IPS DF 6.9 (cell line): ENCODE results near the gene TINCR.

Source experiments
- DNase-seq: peaks from one replicate; pipeline ENCODE4 v3.0.0-alpha.2; 2013; ENCODE audit warnings: low read depth, low spot score
- H3K27ac ChIP-seq: one replicate; pipeline ENCODE4 v1.5.1; 2013; ENCODE audit warnings: low read length, control low read depth
- H3K27me3 ChIP-seq: 2 replicates; pipeline ENCODE4 v1.6.1; 2013; ENCODE audit warnings: mild to moderate bottlenecking, low read length; ENCODE audit not compliant: control insufficient read depth, insufficient read depth
- H3K36me3 ChIP-seq: 2 replicates; pipeline ENCODE4 v1.6.1; 2013; ENCODE audit warnings: low read length; ENCODE audit not compliant: control insufficient read depth, insufficient read depth
- H3K4me1 ChIP-seq: 2 replicates; pipeline ENCODE4 v1.6.1; 2013; ENCODE audit warnings: low read length; ENCODE audit not compliant: control insufficient read depth, insufficient read depth
- H3K4me3 ChIP-seq: 2 replicates; pipeline ENCODE4 v1.5.1; 2013; ENCODE audit warnings: mild to moderate bottlenecking, low read length
- H3K9me3 ChIP-seq: 2 replicates; pipeline ENCODE4 v1.6.1; 2013; ENCODE audit warnings: low read length, inconsistent platforms; ENCODE audit not compliant: control insufficient read depth, insufficient read depth
- WGBS: extraction: QIAGEN DNeasy Blood & Tissue Kit; methylation state at CpG from one replicate; pipeline ENCODE4 v1.1.7; 2013; ENCODE audit warnings: mixed read lengths, missing lambda C conversion rate; ENCODE audit not compliant: insufficient read length, insufficient coverage; 5-methylcytosine and 5-hydroxymethylcytosine counted together

TINCR gene

GRCh38 chr19:5578097-5578846 is 10.5 kb upstream of the TINCR start:
- no peak for DNase-seq
- H3K27me3 ChIP-seq = no peaks in the 10 kb centered on the region
- no CpG with 5 or more reads among the region's 28 CpGs for WGBS
- H3K4me3 ChIP-seq = no peak overlapping the region
- no peaks in the 10 kb centered on the region for H3K36me3 ChIP-seq
- no peak overlapping the region for H3K27ac ChIP-seq
- H3K4me1 ChIP-seq = peaks cover 2% of the 10 kb centered on the region; the same call in 1 of the 2 replicates
- no peaks in the 10 kb centered on the region for H3K9me3 ChIP-seq

GRCh38 chr19:5575590-5575989 is 7.8 kb upstream of the TINCR start:
- Histone ChIP-seq H3K27ac (no peak overlapping the region), H3K9me3 (no peaks in the 10 kb centered on the region), H3K4me1 (peaks cover 2% of the 10 kb centered on the region; the same call in 1 of the 2 replicates), H3K36me3 (no peaks in the 10 kb centered on the region), H3K4me3 (no peak overlapping the region), H3K27me3 (no peaks in the 10 kb centered on the region)
- no CpG with 5 or more reads among the region's 6 CpGs for WGBS
- no peak for DNase-seq

DNA sequence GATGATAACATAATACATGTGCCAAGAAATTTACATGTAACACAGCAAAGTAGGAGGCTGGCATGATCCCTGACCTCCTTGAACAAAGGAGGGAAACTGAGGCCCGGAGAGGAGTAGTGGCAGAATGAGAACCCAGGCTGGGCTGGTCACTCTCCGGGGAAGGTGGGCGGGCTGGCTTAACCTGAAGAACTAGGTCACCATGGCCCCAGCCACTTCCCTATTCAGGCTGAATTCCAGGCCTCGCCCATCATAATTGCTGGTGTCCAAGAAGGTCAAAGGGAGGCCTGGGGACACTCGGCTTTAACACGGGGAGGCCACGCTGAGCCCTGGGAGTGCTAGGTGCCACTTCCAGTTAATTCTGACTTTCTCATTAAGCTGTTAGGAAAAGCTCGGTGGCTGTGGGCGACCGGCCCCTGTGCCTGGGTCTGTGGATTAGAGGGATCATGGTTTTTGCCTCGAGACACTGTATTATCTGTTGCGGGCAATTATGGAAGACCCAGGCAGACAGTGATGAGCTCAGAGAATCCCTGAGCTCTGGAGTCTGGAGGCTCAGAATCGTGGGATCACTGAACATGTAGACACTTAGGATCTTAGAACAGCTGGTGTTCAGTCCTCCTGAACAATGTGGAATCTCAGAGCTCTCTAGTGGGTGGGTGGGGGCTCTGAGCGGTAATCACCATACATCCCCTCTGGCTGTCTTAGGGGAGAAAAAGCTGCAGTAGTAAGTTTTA is 5.0 kb upstream of the TINCR start:
- Histone ChIP-seq H3K27ac (no peak overlapping the region), H3K36me3 (no peaks in the 10 kb centered on the region), H3K9me3 (no peaks in the 10 kb centered on the region), H3K4me3 (no peak overlapping the region), H3K4me1 (no peaks in the 10 kb centered on the region), H3K27me3 (no peaks in the 10 kb centered on the region; the same call in 1 of the 2 replicates)
- DNase-seq = no peak
- no CpG with 5 or more reads among the region's 14 CpGs for WGBS

DNA sequence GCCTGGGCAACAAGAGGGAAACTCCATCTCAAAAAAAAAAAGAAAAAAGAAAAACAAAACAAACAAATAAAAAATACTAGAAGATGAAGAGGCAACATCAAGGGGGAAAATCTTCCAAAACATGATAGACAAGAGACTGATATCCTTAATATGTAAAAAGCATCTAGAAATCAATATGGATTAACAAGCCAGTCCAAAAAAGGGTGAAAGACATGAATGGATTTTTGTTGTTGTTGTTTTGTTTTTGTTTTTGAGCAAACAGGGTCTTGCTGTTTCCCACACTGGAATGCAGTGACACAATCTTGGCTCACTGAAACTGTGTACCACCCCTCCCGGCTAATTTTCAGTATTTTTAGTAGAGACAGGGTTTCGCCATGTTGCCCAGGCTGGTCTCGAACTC is 4.0 kb upstream of the TINCR start:
- Histone ChIP-seq H3K27ac (no peak overlapping the region), H3K4me1 (no peaks in the 10 kb centered on the region), H3K4me3 (no peak overlapping the region), H3K27me3 (peaks cover 3% of the 10 kb centered on the region; the same call in 1 of the 2 replicates), H3K9me3 (no peaks in the 10 kb centered on the region), H3K36me3 (no peaks in the 10 kb centered on the region)
- WGBS = no CpG with 5 or more reads among the region's 3 CpGs
- no peak for DNase-seq

DNA sequence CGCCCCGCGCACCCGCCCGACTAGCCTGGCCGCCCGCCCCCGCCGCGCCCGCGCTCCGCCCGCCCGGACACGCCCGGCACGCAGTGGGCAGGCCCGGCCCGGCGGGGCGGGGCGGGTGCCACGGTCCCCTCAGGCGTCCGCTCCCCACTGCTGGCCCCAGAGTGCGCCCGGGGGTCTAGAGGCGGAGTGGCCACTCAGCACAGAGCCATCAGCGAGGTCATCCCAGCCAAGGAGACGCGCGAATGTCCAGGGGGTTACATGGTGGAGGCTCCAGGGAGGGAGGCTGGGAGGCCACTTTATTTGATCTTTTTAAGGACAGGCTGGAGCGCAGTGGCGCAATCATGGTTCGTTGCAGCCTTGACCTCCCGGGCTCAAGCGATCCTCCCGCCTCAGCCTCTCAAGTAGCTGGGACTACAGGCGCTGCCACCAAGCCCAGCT is 236 bp upstream of the TINCR start:
- H3K27ac ChIP-seq = no peak overlapping the region
- H3K36me3 ChIP-seq = no peaks in the 10 kb centered on the region
- H3K27me3 ChIP-seq = peaks cover 4% of the 10 kb centered on the region; the same call in 1 of the 2 replicates
- DNase-seq = no peak
- peak overlapping the region; percentile 20; the same call in 1 of the 2 replicates for H3K4me3 ChIP-seq
- H3K4me1 ChIP-seq = no peaks in the 10 kb centered on the region
- no peaks in the 10 kb centered on the region for H3K9me3 ChIP-seq
- WGBS = no CpG with 5 or more reads among the region's 40 CpGs

GRCh38 chr19:5564930-5565329 is 2.8 kb downstream of the TINCR start:
- WGBS = no CpG with 5 or more reads among the region's 7 CpGs

GRCh38 chr19:5563935-5564612 is 3.7 kb downstream of the TINCR start:
- H3K4me3 ChIP-seq = no peak overlapping the region
- H3K36me3 ChIP-seq = no peaks in the 10 kb centered on the region
- DNase-seq = no peak
- H3K27ac ChIP-seq = no peak overlapping the region
- peaks cover 8% of the 10 kb centered on the region for H3K4me1 ChIP-seq
- no peaks in the 10 kb centered on the region for H3K9me3 ChIP-seq
- H3K27me3 ChIP-seq = peaks cover 4% of the 10 kb centered on the region; the same call in 1 of the 2 replicates
- no CpG with 5 or more reads among the region's 14 CpGs for WGBS

More at GRCh38 chr19:5564930-5565329, 2.8 kb downstream of the TINCR start:
- no peak overlapping the region for H3K4me3 ChIP-seq
- no peak for DNase-seq
- H3K36me3 ChIP-seq = no peaks in the 10 kb centered on the region
- H3K27ac ChIP-seq = no peak overlapping the region
- H3K9me3 ChIP-seq = no peaks in the 10 kb centered on the region
- peaks cover 8% of the 10 kb centered on the region for H3K4me1 ChIP-seq
- peaks cover 4% of the 10 kb centered on the region; the same call in 1 of the 2 replicates for H3K27me3 ChIP-seq

DNA sequence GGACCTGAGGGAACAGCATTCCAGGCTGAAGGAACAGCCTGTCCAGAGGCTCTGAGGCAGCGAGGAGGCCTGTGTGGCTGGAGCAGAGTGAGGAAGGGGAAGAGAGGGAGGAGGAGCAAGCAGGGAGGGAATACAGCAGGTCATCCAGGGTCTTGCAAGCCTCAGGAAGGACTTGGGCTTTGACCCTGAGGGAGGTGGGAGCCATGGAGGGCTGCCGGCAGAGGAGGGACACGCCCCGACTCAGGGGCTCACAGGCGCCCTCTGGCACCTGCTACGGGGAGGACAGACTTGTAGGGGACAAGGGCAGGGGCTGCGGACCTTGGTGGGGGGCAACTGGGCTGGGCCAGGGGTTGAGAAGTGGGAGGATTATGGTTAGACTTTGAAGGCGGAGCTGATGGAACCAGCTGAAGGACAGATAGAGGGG is 4.7 kb downstream of the TINCR start:
- no peaks in the 10 kb centered on the region for H3K9me3 ChIP-seq
- peaks cover 8% of the 10 kb centered on the region for H3K4me1 ChIP-seq
- no peaks in the 10 kb centered on the region for H3K36me3 ChIP-seq
- H3K4me3 ChIP-seq = no peak overlapping the region
- no peak overlapping the region for H3K27ac ChIP-seq
- no peak for DNase-seq
- H3K27me3 ChIP-seq = peaks cover 4% of the 10 kb centered on the region; the same call in 1 of the 2 replicates
- WGBS = no CpG with 5 or more reads among the region's 8 CpGs

DNA sequence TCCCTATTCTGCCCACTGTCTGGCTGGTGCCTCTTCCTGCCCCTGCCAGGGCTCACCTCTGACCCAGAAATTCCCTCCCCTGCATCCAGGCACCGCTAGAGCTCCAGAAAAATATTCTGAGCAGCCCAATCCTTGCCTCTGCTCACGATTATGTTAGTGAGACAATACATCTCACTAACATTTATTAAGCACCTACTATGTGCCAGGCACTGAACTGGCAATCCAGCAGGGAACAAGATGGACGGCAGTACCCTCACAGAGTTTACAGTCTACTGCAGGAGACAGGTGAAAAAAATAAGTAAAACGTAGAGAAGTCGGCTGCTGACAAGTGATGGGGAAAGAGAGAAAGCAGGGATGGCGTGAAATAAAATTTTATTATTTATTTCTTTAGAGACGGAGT is 5.5 kb downstream of the TINCR start:
- H3K27ac ChIP-seq = no peak overlapping the region
- WGBS = 100% methylated on average over 3 of the region's 7 CpGs
- no peak overlapping the region for H3K4me3 ChIP-seq
- no peaks in the 10 kb centered on the region for H3K9me3 ChIP-seq
- H3K27me3 ChIP-seq = peaks cover 4% of the 10 kb centered on the region; the same call in 1 of the 2 replicates
- DNase-seq = no peak
- H3K36me3 ChIP-seq = no peaks in the 10 kb centered on the region
- H3K4me1 ChIP-seq = peaks cover 8% of the 10 kb centered on the region

- peaks cover 8% of the 10 kb centered on the region for H3K4me1 ChIP-seq
- H3K4me3 ChIP-seq = no peak overlapping the region
- H3K27me3 ChIP-seq = no peaks in the 10 kb centered on the region; the same call in 1 of the 2 replicates
- H3K9me3 ChIP-seq = no peaks in the 10 kb centered on the region
- H3K36me3 ChIP-seq = no peaks in the 10 kb centered on the region
- no peak for DNase-seq
- H3K27ac ChIP-seq = no peak overlapping the region
- no CpG with 5 or more reads among the region's 6 CpGs for WGBS
Observed at GRCh38 chr19:5561559-5561958, 6.2 kb downstream of the TINCR start.
